Type B pancreatic cell (in vitro differentiated cells): ENCODE results near the gene CRADD. TPM values are rescaled to one million over a fixed set of nuclear protein-coding genes. Genes with fewer than 3 reads are reported as not detected.

Experiments used
- DNase-seq: peaks from one replicate; pipeline ENCODE4 v3.0.0; 2021; ENCODE audit warnings: mixed read lengths; ENCODE audit not compliant: unreplicated experiment; ENCODE audit errors: extremely low spot score
- H3K27ac Mint-ChIP-seq: 2 replicates; pipeline ENCODE4 v1.8.0; 2021; ENCODE audit warnings: mild to moderate bottlenecking, mixed read lengths
- H3K27me3 Mint-ChIP-seq: 2 replicates; pipeline ENCODE4 v1.8.0; 2021; ENCODE audit warnings: mixed read lengths
- H3K36me3 Mint-ChIP-seq: 2 replicates; pipeline ENCODE4 v1.8.0; 2021; ENCODE audit warnings: mixed read lengths
- H3K4me1 Mint-ChIP-seq: one replicate; pipeline ENCODE4 v1.8.0; 2021; ENCODE audit warnings: mixed read lengths; ENCODE audit not compliant: unreplicated experiment
- H3K4me3 Mint-ChIP-seq: 2 replicates; pipeline ENCODE4 v1.8.0; 2021; ENCODE audit warnings: mild to moderate bottlenecking, mixed read lengths
- H3K9me3 Mint-ChIP-seq: 2 replicates; pipeline ENCODE4 v1.8.0; 2021; ENCODE audit warnings: mixed read lengths
- CTCF ChIP-seq: fragments of 200-600 bp; sonication (generic); conservative IDR thresholded peaks from 2 replicates; pipeline ENCODE4 v1.5.0; 2021; ENCODE audit warnings: antibody characterized with exemption, mild to moderate bottlenecking
- total RNA-seq: library from RNA; stranded (reverse); gene quantifications from 2 replicates; pipeline ENCODE4 v1.2.1, GENCODE V29; 2021; ENCODE audit warnings: low replicate concordance

CRADD gene
- total RNA-seq, 1 donor from 2014 or later = 8.1 TPM

GRCh38 chr12:93746572-93747168 lies 69.5 kb downstream of the CRADD start:
- TF ChIP-seq CTCF = no peak

GRCh38 chr12:93748672-93749383 lies 71.7 kb downstream of the CRADD start:
- DNase-seq = no peak
- Mint-ChIP-seq H3K27me3 (no peaks in the 10 kb centered on the region), H3K36me3 (peaks cover 11% of the 10 kb centered on the region), H3K4me1 (peaks cover 12% of the 10 kb centered on the region), H3K4me3 (no peak overlapping the region), H3K9me3 (peaks cover 13% of the 10 kb centered on the region), H3K27ac (no peak overlapping the region)
- TF ChIP-seq CTCF = no peak

More at GRCh38 chr12:93746572-93747168, 69.5 kb downstream of the CRADD start:
- Mint-ChIP-seq H3K4me3 (no peak overlapping the region), H3K27me3 (peaks cover 4% of the 10 kb centered on the region), H3K36me3 (no peaks in the 10 kb centered on the region), H3K27ac (no peak overlapping the region), H3K4me1 (peaks cover 16% of the 10 kb centered on the region), H3K9me3 (no peaks in the 10 kb centered on the region)
- DNase-seq = no peak

- Mint-ChIP-seq H3K27me3 (no peaks in the 10 kb centered on the region), H3K9me3 (peaks cover 16% of the 10 kb centered on the region), H3K36me3 (peaks cover 11% of the 10 kb centered on the region), H3K4me1 (peaks cover 12% of the 10 kb centered on the region), H3K27ac (no peak overlapping the region), H3K4me3 (no peak overlapping the region)
- TF ChIP-seq CTCF = no peak
- no peak for DNase-seq
Measured at GRCh38 chr12:93749515-93749914, 72.3 kb downstream of the CRADD start.

GRCh38 chr12:93750056-93750455 lies 72.9 kb downstream of the CRADD start:
- H3K36me3 Mint-ChIP-seq = peaks cover 11% of the 10 kb centered on the region

GRCh38 chr12:93751864-93752610 lies 74.9 kb downstream of the CRADD start:
- no peak for TF ChIP-seq CTCF
- H3K36me3 Mint-ChIP-seq = peaks cover 11% of the 10 kb centered on the region
- H3K4me1 Mint-ChIP-seq = peaks cover 12% of the 10 kb centered on the region
- peaks cover 18% of the 10 kb centered on the region for H3K9me3 Mint-ChIP-seq
- H3K4me3 Mint-ChIP-seq = no peak overlapping the region
- no peaks in the 10 kb centered on the region for H3K27me3 Mint-ChIP-seq
- no peak for DNase-seq
- H3K27ac Mint-ChIP-seq = no peak overlapping the region

More at GRCh38 chr12:93750056-93750455, 72.9 kb downstream of the CRADD start:
- Mint-ChIP-seq H3K27ac (no peak overlapping the region), H3K4me3 (no peak overlapping the region), H3K4me1 (peaks cover 12% of the 10 kb centered on the region), H3K9me3 (peaks cover 18% of the 10 kb centered on the region), H3K27me3 (no peaks in the 10 kb centered on the region)
- no peak for DNase-seq
- no peak for TF ChIP-seq CTCF
